Peyer's patch (tissue), 4 donors: ENCODE data around the gene MIPEP. TPM values are rescaled to one million over a fixed set of nuclear protein-coding genes. Genes with fewer than 3 reads are reported as not detected.

ENCODE experiments used
- DNase-seq, 3 donors: peaks; one replicate each; pipeline ENCODE4 v3.0.0-alpha.2; 2017 to 2019
- H3K27ac ChIP-seq, 4 donors: fragments of 200-600 bp; sonication (generic); one replicate each; pipeline ENCODE4 v1.5.1; 2016 to 2019
- H3K27me3 ChIP-seq, 2 donors: fragments of 200-600 bp; sonication (generic); one replicate each; pipeline ENCODE4 v1.5.1; 2019
- H3K36me3 ChIP-seq, 3 donors: fragments of 200-600 bp; sonication (generic); one replicate each; pipeline ENCODE4 v1.5.1; 2016 to 2019
- H3K4me1 ChIP-seq, 4 donors: fragments of 200-600 bp; sonication (generic); one replicate each; pipeline ENCODE4 v1.5.1; 2016 to 2019
- H3K4me3 ChIP-seq, 4 donors: fragments of 200-600 bp; sonication (generic); 1 replicate in 3 of 4; 2 replicates in 1 of 4; pipeline ENCODE4 v1.5.1; 2016 to 2019; ENCODE audit warnings: mild to moderate bottlenecking in 1 of 4
- H3K9me3 ChIP-seq, 4 donors: fragments of 200-600 bp; sonication (generic); one replicate each; pipeline ENCODE4 v1.5.1; 2016 to 2019; ENCODE audit warnings: mild to moderate bottlenecking in 1 of 4
- CTCF ChIP-seq, 6 experiments: fragments of 450-650 bp in 4 of 6; fragments of 200-600 bp in 2 of 6; sonication (generic) in 1 of 6; IDR thresholded peaks; one replicate each; pipeline ENCODE4 v1.5.1; 2017 to 2019; ENCODE audit warnings: antibody characterized with exemption in 6 of 6, mild to moderate bottlenecking in 3 of 6, moderate library complexity in 1 of 6
- POLR2A ChIP-seq, 2 donors: fragments of 450-650 bp; IDR thresholded peaks; one replicate each; pipeline ENCODE4 v1.5.1; 2017; ENCODE audit warnings: antibody characterized with exemption in 2 of 2, mild to moderate bottlenecking in 2 of 2, moderate library complexity in 2 of 2
- total RNA-seq, 4 donors: library from RNA; depleted of rRNA; stranded (reverse); fragments of >200 nt; gene quantifications; one replicate each; pipeline ENCODE4 v1.1.0, GENCODE V29; 2016

Gene MIPEP
- total RNA-seq, 4 donors from 2014 or later, result 10.7 to 17.0 (median 12.5) TPM

GRCh38 chr13:23725922-23726321 lies 163.3 kb downstream of the MIPEP start:
- Histone ChIP-seq H3K4me1 (no peaks in the 10 kb centered on the region), H3K27ac (no peak overlapping the region)
- TF ChIP-seq CTCF (IDR thresholded peaks at IDR 0.05) (no peak), POLR2A (IDR thresholded peaks at IDR 0.05) (no peak)

DNA sequence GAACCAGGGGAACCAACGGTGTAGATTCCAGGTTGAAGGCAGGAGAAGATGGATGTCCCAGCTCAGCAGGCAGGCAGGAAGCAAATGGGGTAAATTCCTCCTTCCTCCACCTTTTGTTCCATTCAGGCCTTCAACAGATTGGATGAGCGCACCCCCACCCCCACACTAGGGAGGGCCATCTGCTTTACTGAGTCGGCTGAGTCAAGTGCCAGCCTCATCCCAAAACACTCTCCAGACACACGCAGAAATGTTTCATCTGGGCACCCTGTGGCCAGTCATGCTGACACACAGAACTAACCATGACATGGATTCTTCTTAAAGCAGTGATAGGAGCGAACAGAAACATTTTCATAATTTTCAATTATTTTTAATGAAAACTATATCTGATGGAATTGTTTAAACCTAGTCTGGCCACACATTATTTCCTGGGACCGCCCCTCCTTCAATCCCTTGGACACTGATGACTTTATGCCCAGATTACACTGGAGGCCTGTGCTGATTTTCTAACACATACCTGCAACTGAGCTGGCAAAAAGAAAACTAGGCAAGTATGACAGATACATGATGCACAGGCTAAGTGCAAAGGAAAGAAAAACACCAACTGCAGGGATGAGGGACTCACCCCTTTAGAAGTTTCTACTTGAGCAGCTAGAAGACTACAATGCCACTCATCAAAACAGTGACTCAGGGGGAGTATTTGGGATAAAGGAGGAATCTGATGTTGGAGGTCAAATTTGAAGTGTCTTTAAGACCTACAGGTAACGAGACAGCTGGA lies 164.8 kb downstream of the MIPEP start:
- DNase-seq, result no peak
- TF ChIP-seq CTCF (IDR thresholded peaks at IDR 0.05), result no peak
- no peak for TF ChIP-seq POLR2A (IDR thresholded peaks at IDR 0.05)
- Histone ChIP-seq H3K27ac (no peak overlapping the region), H3K4me1 (no peaks in the 10 kb centered on the region), H3K27me3 (no peaks in the 10 kb centered on the region), H3K36me3 (peaks cover 0 to 8% (median 0%) of the 10 kb centered on the region in 3 donors), H3K9me3 (no peaks in the 10 kb centered on the region), H3K4me3 (no peak overlapping the region)

More at GRCh38 chr13:23725922-23726321, 163.3 kb downstream of the MIPEP start:
- DNase-seq, result no peak
- Histone ChIP-seq H3K4me3 (no peak overlapping the region), H3K36me3 (peaks cover 0 to 9% (median 0%) of the 10 kb centered on the region in 3 donors), H3K9me3 (no peaks in the 10 kb centered on the region), H3K27me3 (no peaks in the 10 kb centered on the region)

DNA sequence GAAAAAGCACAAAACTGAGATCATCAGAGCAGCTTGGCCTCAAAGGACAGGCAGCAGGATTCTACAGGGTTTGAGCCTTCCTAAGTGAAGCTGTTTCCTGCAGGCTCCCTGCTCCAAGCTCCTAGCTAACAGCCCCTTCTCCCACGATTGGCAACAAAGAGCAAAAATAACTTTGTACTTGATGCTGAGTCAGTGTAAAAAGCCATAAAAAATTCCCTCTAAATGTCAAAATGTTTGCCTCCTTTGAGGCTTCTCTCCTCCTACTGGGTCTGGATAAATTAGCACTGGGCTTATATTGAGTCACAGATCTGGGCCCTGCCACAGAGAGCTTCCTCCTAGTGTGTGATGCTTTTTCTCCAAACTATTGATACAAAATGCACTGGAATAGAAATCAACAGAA lies 165.7 kb downstream of the MIPEP start:
- H3K4me1 ChIP-seq, result no peaks in the 10 kb centered on the region
- H3K9me3 ChIP-seq, result no peaks in the 10 kb centered on the region
- DNase-seq, result no peak
- TF ChIP-seq POLR2A (IDR thresholded peaks at IDR 0.05) (no peak), CTCF (IDR thresholded peaks at IDR 0.05) (no peak)
- no peaks in the 10 kb centered on the region for H3K36me3 ChIP-seq
- no peak overlapping the region for H3K27ac ChIP-seq
- no peak overlapping the region for H3K4me3 ChIP-seq
- no peaks in the 10 kb centered on the region for H3K27me3 ChIP-seq

DNA sequence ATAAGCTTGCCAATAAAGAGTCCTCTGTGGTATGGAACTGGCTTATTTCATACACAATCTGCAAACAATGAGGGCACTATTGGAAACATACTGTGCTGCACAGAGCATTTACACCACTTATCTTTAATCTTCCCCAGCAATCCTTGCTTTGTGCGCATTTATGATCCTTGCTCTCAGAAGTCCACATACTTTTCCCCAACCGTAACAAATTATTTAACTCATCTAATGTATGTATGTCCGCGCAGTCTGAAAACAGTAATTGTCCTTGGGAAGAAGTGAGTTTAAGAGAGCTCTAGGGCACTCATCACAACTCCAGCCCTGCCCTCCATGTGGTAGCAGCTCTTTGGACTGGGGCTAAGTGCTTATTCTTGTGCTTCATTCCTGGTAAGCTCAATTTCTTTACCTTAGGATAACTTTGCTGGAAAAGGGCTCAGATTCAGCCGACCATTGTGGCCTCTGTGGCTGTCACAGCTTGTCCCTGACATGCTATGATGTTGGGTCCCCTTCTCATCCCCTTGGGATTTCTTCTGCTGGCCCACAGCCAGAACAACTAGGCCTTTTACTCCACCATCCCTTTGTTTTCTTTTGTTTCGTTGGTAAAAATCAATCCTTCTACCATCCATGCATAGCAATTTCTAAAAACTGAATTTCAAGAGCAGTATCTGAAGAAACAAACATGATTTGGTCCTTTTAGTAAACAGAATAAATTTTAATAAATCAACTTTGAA lies 166.3 kb downstream of the MIPEP start:
- Histone ChIP-seq H3K27ac (no peak overlapping the region), H3K4me1 (no peaks in the 10 kb centered on the region), H3K36me3 (no peaks in the 10 kb centered on the region), H3K27me3 (no peaks in the 10 kb centered on the region), H3K4me3 (no peak overlapping the region), H3K9me3 (no peaks in the 10 kb centered on the region)
- no peak for DNase-seq
- no peak for TF ChIP-seq POLR2A (IDR thresholded peaks at IDR 0.05)
- TF ChIP-seq CTCF (IDR thresholded peaks at IDR 0.05), result no peak

DNA sequence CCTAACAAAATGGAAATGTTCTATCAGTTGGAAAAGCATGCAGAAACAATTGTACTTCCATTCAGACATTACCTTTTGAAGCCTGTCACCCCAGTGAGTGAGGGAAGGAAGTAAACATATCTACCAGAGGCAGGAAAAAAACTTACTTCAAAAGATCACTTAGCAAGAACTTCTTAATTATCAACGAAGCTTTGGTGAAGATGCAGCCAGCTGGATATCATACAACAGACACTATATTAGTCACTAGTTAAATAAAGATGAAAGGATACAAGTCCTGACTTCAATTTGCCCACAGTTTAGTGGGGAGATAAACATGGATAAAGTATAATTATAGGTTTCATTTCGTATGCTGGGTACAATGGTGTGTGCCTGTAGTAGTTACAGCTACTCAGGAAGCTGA lies 170.2 kb downstream of the MIPEP start:
- no peak for TF ChIP-seq POLR2A (IDR thresholded peaks at IDR 0.05)
- TF ChIP-seq CTCF (IDR thresholded peaks at IDR 0.05), result no peak
- DNase-seq, result no peak
- H3K9me3 ChIP-seq, result no peaks in the 10 kb centered on the region

More for the DNA sequence above, 170.2 kb downstream of the MIPEP start:
- no peaks in the 10 kb centered on the region for H3K27me3 ChIP-seq
- no peak overlapping the region for H3K4me3 ChIP-seq
- no peaks in the 10 kb centered on the region for H3K36me3 ChIP-seq
- H3K4me1 ChIP-seq, result no peaks in the 10 kb centered on the region
- H3K27ac ChIP-seq, result no peak overlapping the region
